Spleen (tissue), 11 donors: ENCODE measurements around the gene FAM20C. TPM values are rescaled to one million over a fixed set of nuclear protein-coding genes. Genes with fewer than 3 reads are reported as not detected.

Experiments
- DNase-seq: peaks from one replicate; pipeline ENCODE4 v3.0.0-alpha.2; 2020
- H3K27ac ChIP-seq, 8 donors: fragments of 200-600 bp; sonication (generic) in 7 of 8; 1 replicate in 4 of 8; 2 replicates in 4 of 8; pipeline versions ENCODE4 v1.5.0 to v1.8.0; 2016 to 2021; ENCODE audit warnings: inconsistent platforms in 4 of 8, mild to moderate bottlenecking in 4 of 8, moderate library complexity in 1 of 8
- H3K27me3 ChIP-seq, 7 donors: fragments of 200-600 bp; sonication (generic) in 6 of 7; replicated peaks in 1 of 7; 1 replicate in 4 of 7; 2 replicates in 3 of 7; pipeline versions ENCODE4 v1.5.0 to v1.8.0; 2016 to 2021; ENCODE audit warnings: inconsistent platforms in 3 of 7, mild to moderate bottlenecking in 1 of 7
- H3K36me3 ChIP-seq, 6 donors: fragments of 200-600 bp; sonication (generic) in 5 of 6; 1 replicate in 4 of 6; 2 replicates in 2 of 6; pipeline versions ENCODE4 v1.5.0 to v1.8.0; 2016 to 2021; ENCODE audit warnings: inconsistent platforms in 2 of 6
- H3K4me1 ChIP-seq, 6 donors: fragments of 200-600 bp; sonication (generic) in 5 of 6; 1 replicate in 3 of 6; 2 replicates in 3 of 6; pipeline versions ENCODE4 v1.5.0 to v1.8.0; 2016 to 2021; ENCODE audit warnings: inconsistent platforms in 3 of 6
- H3K4me3 ChIP-seq, 8 donors: fragments of 200-600 bp; sonication (generic) in 7 of 8; 1 replicate in 4 of 8; 2 replicates in 4 of 8; pipeline versions ENCODE4 v1.5.0 to v1.8.0; 2016 to 2021; ENCODE audit warnings: inconsistent platforms in 4 of 8, mild to moderate bottlenecking in 4 of 8, moderate library complexity in 2 of 8
- H3K9me3 ChIP-seq, 8 donors: fragments of 200-600 bp; sonication (generic) in 7 of 8; 1 replicate in 4 of 8; 2 replicates in 4 of 8; pipeline versions ENCODE4 v1.5.0 to v1.8.0; 2016 to 2021; ENCODE audit warnings: inconsistent platforms in 4 of 8
- POLR2A ChIP-seq, 3 donors: fragments of 450-650 bp; IDR thresholded peaks; one replicate each; pipeline ENCODE4 v1.5.1; 2017; ENCODE audit warnings: antibody characterized with exemption in 3 of 3, mild to moderate bottlenecking in 1 of 3
- POLR2AphosphoS5 ChIP-seq, 3 donors: sonication (generic); formaldehyde crosslinking; IDR thresholded peaks; one replicate each; pipeline ENCODE4 v1.5.1; 2017; ENCODE audit warnings: antibody characterized with exemption in 3 of 3
- WGBS, 5 donors: extraction: QIAGEN DNeasy Blood & Tissue Kit in 3 of 5; methylation state at CpG; one replicate each; pipeline versions ENCODE4 v1.1.5 to v1.1.7; 2013 to 2018; 5-methylcytosine and 5-hydroxymethylcytosine counted together
- intact Hi-C: fragments of 100-400 bp; cut with DNase I; formaldehyde crosslinking; loops from one replicate; pipeline ENCODE4 v1.15.0; 2023; ENCODE audit warnings: low total_unique reads
- polyA plus RNA-seq, 3 donors: library from polyadenylated mRNA; stranded (reverse); fragments of 200-250 nt; gene quantifications; one replicate each; pipeline ENCODE4 v1.2.1, GENCODE V29; 2013
- total RNA-seq, 7 donors: library from RNA; depleted of rRNA in 3 of 7; stranded (reverse); fragments of >200 nt in 3 of 7; fragmentation: NEBNext Ultra II Directional in 4 of 7; extraction: Animal tissue kit (Norgen Biotek cat#: 25700) in 4 of 7; gene quantifications; one replicate each; pipeline versions ENCODE4 v1.1.0 to v1.2.1, GENCODE V29; 2016 to 2021
- TF ChIP-seq, protein P1 (sequence below), 11 experiments: fragments of 200-600 bp in 7 of 11; fragments of 450-650 bp in 4 of 11; sonication (generic) in 4 of 11; IDR thresholded peaks in 8 of 11; conservative IDR thresholded peaks in 3 of 11; 1 replicate in 7 of 11; 2 replicates in 4 of 11; pipeline versions ENCODE4 v1.4.0 to v1.8.0; 2016 to 2021; ENCODE audit warnings: antibody characterized with exemption in 11 of 11, inconsistent platforms in 4 of 11, mild to moderate bottlenecking in 1 of 11
- donor health status: healthy with polysubstance abuse.
- donor health status: DM: no; HTN: no; CAD: no; lungs with moderate emphysema.
- donor health status: DM: no; HTN: no; CAD: no.
- donor health status: Bipolar disorder and iron deficiency.
- donor health status: healthy.
- donor health status: DM: no; HTN: no; CAD: no.
- donor health status: DM: yes; HTN: yes; CAD: no.

The FAM20C gene
- total and polyA plus RNA-seq, 10 donors: 6.9 to 27.3 (median 14.6) TPM

GRCh38 chr7:212754-213153, 20.4 kb downstream of the FAM20C start:
- no peaks in the 10 kb centered on the region for H3K9me3 ChIP-seq
- H3K36me3 ChIP-seq: peaks cover 0 to 20% (median 0%) of the 10 kb centered on the region in 6 donors
- TF ChIP-seq, protein P1, sequence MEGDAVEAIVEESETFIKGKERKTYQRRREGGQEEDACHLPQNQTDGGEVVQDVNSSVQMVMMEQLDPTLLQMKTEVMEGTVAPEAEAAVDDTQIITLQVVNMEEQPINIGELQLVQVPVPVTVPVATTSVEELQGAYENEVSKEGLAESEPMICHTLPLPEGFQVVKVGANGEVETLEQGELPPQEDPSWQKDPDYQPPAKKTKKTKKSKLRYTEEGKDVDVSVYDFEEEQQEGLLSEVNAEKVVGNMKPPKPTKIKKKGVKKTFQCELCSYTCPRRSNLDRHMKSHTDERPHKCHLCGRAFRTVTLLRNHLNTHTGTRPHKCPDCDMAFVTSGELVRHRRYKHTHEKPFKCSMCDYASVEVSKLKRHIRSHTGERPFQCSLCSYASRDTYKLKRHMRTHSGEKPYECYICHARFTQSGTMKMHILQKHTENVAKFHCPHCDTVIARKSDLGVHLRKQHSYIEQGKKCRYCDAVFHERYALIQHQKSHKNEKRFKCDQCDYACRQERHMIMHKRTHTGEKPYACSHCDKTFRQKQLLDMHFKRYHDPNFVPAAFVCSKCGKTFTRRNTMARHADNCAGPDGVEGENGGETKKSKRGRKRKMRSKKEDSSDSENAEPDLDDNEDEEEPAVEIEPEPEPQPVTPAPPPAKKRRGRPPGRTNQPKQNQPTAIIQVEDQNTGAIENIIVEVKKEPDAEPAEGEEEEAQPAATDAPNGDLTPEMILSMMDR (IDR thresholded peaks at IDR 0.05 in 8 of 11, conservative IDR thresholded peaks at IDR 0.05 in 3 of 11): no peak
- no peak for TF ChIP-seq POLR2A (IDR thresholded peaks at IDR 0.05)
- TF ChIP-seq POLR2AphosphoS5 (IDR thresholded peaks at IDR 0.05): no peak
- no peak for DNase-seq
- WGBS, 5 donors: 89 to 95% (median 95%) methylated on average over 14 of the region's 14 CpGs
- H3K4me3 ChIP-seq: no peak overlapping the region
- no peaks in the 10 kb centered on the region for H3K27me3 ChIP-seq
- H3K4me1 ChIP-seq: no peaks in the 10 kb centered on the region
- no peak overlapping the region for H3K27ac ChIP-seq
- intact Hi-C loops: no loop called here

- Histone ChIP-seq H3K27me3 (no peaks in the 10 kb centered on the region), H3K4me1 (no peaks in the 10 kb centered on the region), H3K9me3 (no peaks in the 10 kb centered on the region), H3K36me3 (peaks cover 0 to 25% (median 0%) of the 10 kb centered on the region in 6 donors), H3K27ac (no peak overlapping the region), H3K4me3 (no peak overlapping the region)
- WGBS, 5 donors: 82 to 90% (median 85%) methylated on average over 27 of the region's 27 CpGs
- intact Hi-C loops: no loop called here
- TF ChIP-seq POLR2AphosphoS5 (IDR thresholded peaks at IDR 0.05): no peak
- TF ChIP-seq, protein P1 (IDR thresholded peaks at IDR 0.05 in 8 of 11, conservative IDR thresholded peaks at IDR 0.05 in 3 of 11): no peak
- no peak for TF ChIP-seq POLR2A (IDR thresholded peaks at IDR 0.05)
- no peak for DNase-seq
Measured at GRCh38 chr7:213324-213993, 21.1 kb downstream of the FAM20C start.

DNA sequence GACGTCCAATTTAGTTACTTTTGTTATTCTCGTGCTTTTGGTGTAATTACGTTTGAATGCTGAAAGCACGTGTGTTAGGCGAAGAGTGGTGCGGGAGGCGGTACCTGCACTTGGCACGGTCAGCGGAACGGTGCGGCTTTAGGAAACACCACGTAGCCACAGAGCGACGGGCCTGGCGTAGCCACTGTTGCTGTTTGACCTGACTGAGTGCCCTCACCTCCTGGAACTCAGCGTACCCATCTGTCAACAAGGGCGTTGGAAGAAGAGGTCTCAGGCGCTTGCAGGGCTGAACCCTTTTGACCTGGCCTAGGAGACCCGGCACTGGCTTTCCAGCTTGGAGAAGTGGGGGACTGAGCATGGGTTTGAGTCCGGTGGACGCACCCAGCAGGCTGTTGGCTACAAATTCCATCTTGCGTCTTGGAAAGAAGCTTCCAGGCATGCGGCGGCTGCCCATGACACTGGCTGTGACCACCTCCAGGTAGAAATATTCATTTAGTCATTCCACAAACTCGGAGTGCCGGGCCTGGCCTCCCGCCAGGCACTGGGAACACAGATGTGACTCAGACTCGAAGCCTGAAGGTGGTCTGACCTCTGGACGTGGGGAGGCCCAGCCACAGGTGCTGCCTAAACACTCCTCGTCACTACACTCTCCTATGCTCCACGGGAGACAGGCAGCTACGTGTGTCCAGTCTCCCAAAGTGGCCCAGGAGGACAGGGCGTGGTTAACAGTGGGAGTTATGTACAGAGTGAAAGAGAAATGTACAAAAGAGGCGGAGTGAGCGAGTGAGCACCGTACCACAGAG, 22.2 kb downstream of the FAM20C start:
- TF ChIP-seq, protein P1 (IDR thresholded peaks at IDR 0.05 in 8 of 11, conservative IDR thresholded peaks at IDR 0.05 in 3 of 11): no peak
- TF ChIP-seq POLR2AphosphoS5 (IDR thresholded peaks at IDR 0.05) (no peak), POLR2A (IDR thresholded peaks at IDR 0.05) (no peak)

More for the DNA sequence above, 22.2 kb downstream of the FAM20C start:
- Histone ChIP-seq H3K36me3 (peaks cover 0 to 16% (median 0%) of the 10 kb centered on the region in 6 donors), H3K4me1 (peaks cover 0 to 2% (median 0%) of the 10 kb centered on the region in 6 donors), H3K9me3 (no peaks in the 10 kb centered on the region), H3K4me3 (no peak overlapping the region), H3K27me3 (peaks cover 0 to 6% (median 0%) of the 10 kb centered on the region in 7 donors), H3K27ac (no peak overlapping the region)
- 80 to 90% (median 85%) methylated on average over 29 to 36 of the region's 36 CpGs for WGBS, 5 donors
- intact Hi-C loops: no loop called here
- DNase-seq: no peak
